Mucosa of descending colon (tissue), 3 donors: Measurements from ENCODE around the gene CENPI. TPM values are rescaled to one million over a fixed set of nuclear protein-coding genes. Genes with fewer than 3 reads are reported as not detected.

ENCODE experiments used
- ATAC-seq: fragments of 200-7000 bp; cut with Tn5 transposase; one replicate; pipeline ENCODE4 v1.9.1; 2020; ENCODE audit warnings: mild to moderate bottlenecking, moderate library complexity
- DNase-seq, 3 donors: peaks; one replicate each; pipeline ENCODE4 v3.0.0-alpha.2; 2020
- H3K36me3 ChIP-seq: fragments of 200-600 bp; one replicate; pipeline ENCODE4 v1.8.0; 2021; ENCODE audit warnings: low read depth, mild to moderate bottlenecking
- H3K4me1 ChIP-seq: fragments of 200-600 bp; one replicate; pipeline ENCODE4 v1.8.0; 2021; ENCODE audit warnings: low read depth, mild to moderate bottlenecking
- H3K4me3 ChIP-seq: fragments of 200-600 bp; one replicate; pipeline ENCODE4 v1.8.0; 2021; ENCODE audit warnings: mild to moderate bottlenecking
- H3K9me3 ChIP-seq: fragments of 200-600 bp; one replicate; pipeline ENCODE4 v1.8.0; 2021; ENCODE audit warnings: mild to moderate bottlenecking
- intact Hi-C, 2 donors: fragments of 100-400 bp; cut with DNase I in 1 of 2; cut with micrococcal nuclease in 1 of 2; formaldehyde crosslinking; loops; one replicate each; pipeline versions ENCODE4 v1.11.0 to v1.11.1; 2022; cut with DNase I, micrococcal nuclease
- total RNA-seq, 3 donors: library from RNA; stranded (reverse); fragmentation: NEBNext Ultra II Directional in 2 of 3; extraction: Animal tissue kit (Norgen Biotek cat#: 25700) in 2 of 3; gene quantifications; one replicate each; pipeline versions ENCODE4 v1.2.1 to v1.2.4, GENCODE V29; 2021 to 2023
- TF ChIP-seq, protein P1 (sequence below): fragments of 200-600 bp; IDR thresholded peaks from one replicate; pipeline ENCODE4 v1.8.0; 2022; ENCODE audit warnings: antibody characterized with exemption, mild to moderate bottlenecking
- donor health status: DM: no; HTN: no; CAD: no; lungs with moderate emphysema.
- donor health status: DM: no; HTN: no; CAD: no.
- donor health status: DM: no; HTN: yes; CAD: no.

CENPI gene
- total RNA-seq, 3 donors from 2014 or later: 2.2 to 6.9 (median 2.8) TPM

DNA sequence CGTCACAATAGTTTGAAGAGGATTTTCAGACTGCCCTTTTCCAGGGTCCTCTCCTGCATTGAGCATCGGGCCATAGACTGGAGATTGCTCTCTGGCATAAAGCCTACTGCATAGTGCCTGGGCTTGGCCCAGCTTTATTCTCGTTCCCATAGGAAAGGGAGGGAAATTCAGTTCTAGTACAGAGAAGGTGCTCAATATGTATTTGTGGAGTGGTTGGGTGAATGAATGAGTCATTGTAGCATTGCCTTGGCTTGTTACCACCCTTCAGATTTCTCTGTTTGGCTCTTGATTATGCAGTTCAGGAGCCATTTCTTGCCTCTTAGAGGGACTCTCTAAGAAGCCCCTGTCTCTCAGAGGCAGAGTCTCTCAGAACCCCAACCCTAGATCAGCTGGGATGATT is 16.8 kb upstream of the CENPI start:
- ATAC-seq: peak; percentile 19

GRCh38 chrX:101091817-101092216 is 6.2 kb upstream of the CENPI start:
- Histone ChIP-seq H3K4me1 (no peaks in the 10 kb centered on the region), H3K4me3 (no peak overlapping the region), H3K36me3 (no peaks in the 10 kb centered on the region), H3K9me3 (no peaks in the 10 kb centered on the region)
- TF ChIP-seq, protein P1, sequence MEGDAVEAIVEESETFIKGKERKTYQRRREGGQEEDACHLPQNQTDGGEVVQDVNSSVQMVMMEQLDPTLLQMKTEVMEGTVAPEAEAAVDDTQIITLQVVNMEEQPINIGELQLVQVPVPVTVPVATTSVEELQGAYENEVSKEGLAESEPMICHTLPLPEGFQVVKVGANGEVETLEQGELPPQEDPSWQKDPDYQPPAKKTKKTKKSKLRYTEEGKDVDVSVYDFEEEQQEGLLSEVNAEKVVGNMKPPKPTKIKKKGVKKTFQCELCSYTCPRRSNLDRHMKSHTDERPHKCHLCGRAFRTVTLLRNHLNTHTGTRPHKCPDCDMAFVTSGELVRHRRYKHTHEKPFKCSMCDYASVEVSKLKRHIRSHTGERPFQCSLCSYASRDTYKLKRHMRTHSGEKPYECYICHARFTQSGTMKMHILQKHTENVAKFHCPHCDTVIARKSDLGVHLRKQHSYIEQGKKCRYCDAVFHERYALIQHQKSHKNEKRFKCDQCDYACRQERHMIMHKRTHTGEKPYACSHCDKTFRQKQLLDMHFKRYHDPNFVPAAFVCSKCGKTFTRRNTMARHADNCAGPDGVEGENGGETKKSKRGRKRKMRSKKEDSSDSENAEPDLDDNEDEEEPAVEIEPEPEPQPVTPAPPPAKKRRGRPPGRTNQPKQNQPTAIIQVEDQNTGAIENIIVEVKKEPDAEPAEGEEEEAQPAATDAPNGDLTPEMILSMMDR: no peak
- intact Hi-C loops: no loop called here
- DNase-seq (no peak), ATAC-seq (peak; percentile 84)

More for the DNA sequence above, 16.8 kb upstream of the CENPI start:
- DNase-seq: no peak
- no peak overlapping the region for H3K4me3 ChIP-seq
- H3K4me1 ChIP-seq: no peaks in the 10 kb centered on the region
- H3K9me3 ChIP-seq: no peaks in the 10 kb centered on the region
- intact Hi-C loops: no loop called here
- TF ChIP-seq, protein P1: no peak
- H3K36me3 ChIP-seq: no peaks in the 10 kb centered on the region

GRCh38 chrX:101108284-101108683 is 10.3 kb downstream of the CENPI start:
- DNase-seq: no peak
- Histone ChIP-seq H3K4me1 (no peaks in the 10 kb centered on the region), H3K36me3 (no peaks in the 10 kb centered on the region), H3K4me3 (no peak overlapping the region), H3K9me3 (no peaks in the 10 kb centered on the region)
- intact Hi-C loops: no loop called here
- no peak for ATAC-seq
- TF ChIP-seq, protein P1: no peak

DNA sequence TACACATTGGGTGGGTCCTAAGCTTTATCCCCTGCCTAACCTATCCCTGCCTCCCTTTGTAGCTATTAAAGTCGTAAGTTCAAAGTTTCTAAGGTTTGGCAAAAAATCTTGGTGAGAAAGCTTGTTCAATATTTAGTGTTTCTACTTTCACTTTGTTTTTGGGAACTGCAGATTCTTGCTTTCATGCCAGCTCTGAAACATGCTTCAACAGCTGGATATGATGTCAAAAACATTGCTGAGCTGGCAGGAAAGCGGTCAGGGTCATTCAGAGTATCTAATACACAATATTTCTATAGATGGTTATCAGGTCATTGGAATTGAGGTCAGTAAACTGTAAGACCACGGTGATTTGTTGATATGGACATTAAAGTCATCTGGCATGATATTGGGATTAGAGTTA is 19.7 kb downstream of the CENPI start:
- Histone ChIP-seq H3K4me3 (no peak overlapping the region), H3K36me3 (no peaks in the 10 kb centered on the region), H3K4me1 (no peaks in the 10 kb centered on the region), H3K9me3 (no peaks in the 10 kb centered on the region)
- TF ChIP-seq, protein P1: no peak
- ATAC-seq: no peak
- no peak for DNase-seq
- intact Hi-C loops: no loop called here

GRCh38 chrX:101136235-101136634 is 38.2 kb downstream of the CENPI start:
- H3K4me1 ChIP-seq: no peaks in the 10 kb centered on the region
- H3K36me3 ChIP-seq: no peaks in the 10 kb centered on the region
- H3K4me3 ChIP-seq: no peak overlapping the region
- no peak for DNase-seq
- ATAC-seq: no peak
- intact Hi-C loops: no loop called here
- H3K9me3 ChIP-seq: no peaks in the 10 kb centered on the region
- TF ChIP-seq, protein P1: no peak

Other genes starting within 250 kb of the CENPI start
- 100 to 1,000 TPM in 1 of 3 donors, 10 to 100 TPM in 2; 27.8 to 109 (median 96.7) TPM for gene NOX1, start 223.8 kb upstream of the CENPI start, total RNA-seq
- 1 to 10 TPM in 2 of 3 donors, under 1 TPM in 1; 0.73 to 3.4 (median 3.3) TPM for gene XKRX, start 169.3 kb upstream of the CENPI start, total RNA-seq
- not detected for gene ARL13A, start 128.5 kb upstream of the CENPI start, total RNA-seq
- gene TRMT2B, start 46.1 kb upstream of the CENPI start, total RNA-seq: 10 to 100 TPM; 21.9 to 29.4 (median 26.7) TPM
- gene TMEM35A, start 19.3 kb upstream of the CENPI start, total RNA-seq: 10 to 100 TPM in 1 of 3 donors, 1 to 10 TPM in 2; 1.4 to 40.6 (median 3.0) TPM
- gene DRP2, start 121.6 kb downstream of the CENPI start, total RNA-seq: 1 to 10 TPM in 1 of 3 donors, under 1 TPM in 2; 0.23 to 6.0 (median 0.70) TPM
- under 1 TPM in 2 of 3 donors, not detected in 1; 0.29 to 0.41 TPM for gene TAF7L, start 193.1 kb downstream of the CENPI start, total RNA-seq